Osteoblast (primary cell): ENCODE results near the gene DPP4. TPM values are rescaled to one million over a fixed set of nuclear protein-coding genes. Genes with fewer than 3 reads are reported as not detected.
"Not testable (repeated sequence)": the region's sequence is repeated elsewhere in the genome, so short reads cannot be mapped to it uniquely, and the experiment has no call there.

Experiments used
- DNase-seq: peaks from one replicate; pipeline ENCODE4 v3.0.0; 2011; ENCODE audit warnings: low spot score, mixed read lengths; ENCODE audit not compliant: insufficient read length; ENCODE audit errors: missing footprints
- H2AFZ ChIP-seq: 2 replicates; pipeline ENCODE4 v1.6.0; 2011; ENCODE audit warnings: mild to moderate bottlenecking, low read length
- H3K27ac ChIP-seq: 2 replicates; pipeline ENCODE4 v1.5.1; 2011; ENCODE audit warnings: mild to moderate bottlenecking, low read depth, low read length, moderate library complexity
- H3K27me3 ChIP-seq: 2 replicates; pipeline ENCODE4 v1.6.0; 2012; ENCODE audit warnings: mild to moderate bottlenecking, control low read depth, inconsistent platforms, low read length, moderate library complexity; ENCODE audit not compliant: insufficient read depth
- H3K36me3 ChIP-seq: 2 replicates; pipeline ENCODE4 v1.5.1; 2011; ENCODE audit warnings: mild to moderate bottlenecking, low read length, control low read depth, moderate library complexity; ENCODE audit not compliant: insufficient read depth
- H3K4me1 ChIP-seq: 2 replicates; pipeline ENCODE4 v1.5.1; 2011; ENCODE audit warnings: mild to moderate bottlenecking, low read length, control low read depth, moderate library complexity; ENCODE audit not compliant: insufficient read depth
- H3K4me2 ChIP-seq: 2 replicates; pipeline ENCODE4 v1.6.0; 2011; ENCODE audit warnings: mild to moderate bottlenecking, low read length; ENCODE audit not compliant: insufficient read depth
- H3K4me3 ChIP-seq: fragments of 200-600 bp; sonication (generic); 3 replicates; pipeline ENCODE4 v1.5.1; 2012; ENCODE audit warnings: mild to moderate bottlenecking, low read length, inconsistent platforms; ENCODE audit not compliant: insufficient read depth
- H3K79me2 ChIP-seq: 2 replicates; pipeline ENCODE4 v1.6.0; 2012; ENCODE audit warnings: mild to moderate bottlenecking, low read length, control low read depth, inconsistent platforms; ENCODE audit not compliant: insufficient read depth
- H3K9me3 ChIP-seq: 2 replicates; pipeline ENCODE4 v1.5.1; 2011; ENCODE audit warnings: low read depth, low read length, control low read depth
- H4K20me1 ChIP-seq: 2 replicates; pipeline ENCODE4 v1.6.0; 2012; ENCODE audit warnings: mild to moderate bottlenecking, low read length, control low read depth; ENCODE audit not compliant: insufficient read depth
- CTCF ChIP-seq: IDR thresholded peaks from 2 replicates; pipeline ENCODE4 v1.5.1; 2011; ENCODE audit warnings: mild to moderate bottlenecking, low read depth, low read length, moderate library complexity; ENCODE audit errors: extremely low read depth
- total RNA-seq: library from RNA; depleted of rRNA; stranded (reverse); fragments of >200 nt; gene quantifications from 2 replicates; pipeline ENCODE4 v1.2.3, GENCODE V29; 2012

Gene DPP4
- total RNA-seq, 1 donor: 192 TPM

GRCh38 chr2:162050513-162050961 is 23.5 kb downstream of the DPP4 start:
- Histone ChIP-seq H3K36me3 (no peaks in the 10 kb centered on the region), H3K79me2 (peaks cover 12% of the 10 kb centered on the region), H3K27ac (no peak overlapping the region), H4K20me1 (no peaks in the 10 kb centered on the region), H3K9me3 (no peaks in the 10 kb centered on the region), H3K4me3 (no peak overlapping the region), H3K4me1 (no peaks in the 10 kb centered on the region), H3K27me3 (no peaks in the 10 kb centered on the region), H3K4me2 (no peak overlapping the region), H2AFZ (no peak overlapping the region)
- DNase-seq: no peak
- TF ChIP-seq CTCF: no peak

GRCh38 chr2:162049089-162049488 is 24.9 kb downstream of the DPP4 start:
- not testable (repeated sequence) for H3K27me3 ChIP-seq, H4K20me1 ChIP-seq, H3K27ac ChIP-seq, H3K4me2 ChIP-seq, H3K9me3 ChIP-seq, H3K4me1 ChIP-seq, H3K4me3 ChIP-seq, DNase-seq, H2AFZ ChIP-seq, H3K36me3 ChIP-seq
- H3K79me2 ChIP-seq: peaks cover 11% of the 10 kb centered on the region

- Histone ChIP-seq H4K20me1 (no peaks in the 10 kb centered on the region), H2AFZ (no peak overlapping the region), H3K4me1 (no peaks in the 10 kb centered on the region), H3K36me3 (no peaks in the 10 kb centered on the region), H3K27me3 (no peaks in the 10 kb centered on the region), H3K4me2 (no peak overlapping the region), H3K27ac (no peak overlapping the region), H3K9me3 (no peaks in the 10 kb centered on the region), H3K79me2 (peaks cover 6% of the 10 kb centered on the region), H3K4me3 (no peak overlapping the region)
- TF ChIP-seq CTCF: no peak
- no peak for DNase-seq
Measured at GRCh38 chr2:162044586-162044985, 29.4 kb downstream of the DPP4 start.

GRCh38 chr2:162043132-162043531 is 30.9 kb downstream of the DPP4 start:
- no peak overlapping the region for H3K4me3 ChIP-seq
- no peaks in the 10 kb centered on the region for H3K27me3 ChIP-seq
- H3K9me3 ChIP-seq: no peaks in the 10 kb centered on the region

More at GRCh38 chr2:162043132-162043531, 30.9 kb downstream of the DPP4 start:
- Histone ChIP-seq H3K27ac (no peak overlapping the region), H3K4me1 (no peaks in the 10 kb centered on the region), H3K4me2 (no peak overlapping the region), H3K36me3 (no peaks in the 10 kb centered on the region), H4K20me1 (no peaks in the 10 kb centered on the region), H2AFZ (no peak overlapping the region), H3K79me2 (no peaks in the 10 kb centered on the region)
- no peak for TF ChIP-seq CTCF
- no peak for DNase-seq
